GM19467 (cell line): ENCODE results near the gene PLAC9.

ENCODE experiments used
- ATAC-seq: cut with Tn5 transposase; IDR thresholded peaks from one replicate; pipeline ENCODE4 v1.9.1; 2021; ENCODE audit warnings: mild to moderate bottlenecking, moderate library complexity; ENCODE audit not compliant: unreplicated experiment

PLAC9 gene

GRCh38 chr10:80177781-80178636 lies 45.5 kb downstream of the PLAC9 start:
- no peak for ATAC-seq

GRCh38 chr10:80182986-80183385 lies 50.5 kb downstream of the PLAC9 start:
- ATAC-seq, result no peak

GRCh38 chr10:80183436-80183835 lies 50.9 kb downstream of the PLAC9 start:
- no peak for ATAC-seq

- ATAC-seq, result no peak
Measured at GRCh38 chr10:80184291-80184690, 51.8 kb downstream of the PLAC9 start.

GRCh38 chr10:80185578-80186299 lies 53.2 kb downstream of the PLAC9 start:
- no peak for ATAC-seq

- ATAC-seq, result no peak
Measured at GRCh38 chr10:80186364-80187012, 54.0 kb downstream of the PLAC9 start.

- no peak for ATAC-seq
Measured at GRCh38 chr10:80187060-80187459, 54.5 kb downstream of the PLAC9 start.

- peak; percentile 84 for ATAC-seq
Measured at GRCh38 chr10:80187465-80188409, 55.2 kb downstream of the PLAC9 start.

GRCh38 chr10:80188713-80189112 lies 56.2 kb downstream of the PLAC9 start:
- no peak for ATAC-seq

GRCh38 chr10:80191589-80192270 lies 59.2 kb downstream of the PLAC9 start:
- no peak for ATAC-seq

GRCh38 chr10:80192553-80192952 lies 60.0 kb downstream of the PLAC9 start:
- ATAC-seq, result no peak

GRCh38 chr10:80194373-80195045 lies 62.0 kb downstream of the PLAC9 start:
- no peak for ATAC-seq
